HepG2 (cell line): ENCODE results near the gene FAM131C. TPM values are rescaled to one million over a fixed set of nuclear protein-coding genes. Genes with fewer than 3 reads are reported as not detected.
A peak's percentile ranks its signal among the peaks of the same experiment; 100 is the strongest.

Experiments
- ATAC-seq: fragments of 200-7000 bp; cut with Tn5 transposase; 3 replicates; pipeline ENCODE4 v1.9.1; 2020; ENCODE audit warnings: mild to moderate bottlenecking, moderate library complexity
- BruUV-seq: library from RNA; stranded (reverse); fragments of 400-500 nt; replicated peaks from 2 replicates; lab custom pipeline; 2021; lab: Mats Ljungman, UMichigan
- CTCF ChIA-PET: fragments of 300-600 bp; formaldehyde crosslinking; extraction: SDS; loops from one replicate; lab custom pipeline; 2021; ENCODE audit warnings: low total read pairs, inconsistent platforms, low intra/inter-chr PET ratio; lab: Yijun Ruan, JAX
- POLR2A ChIA-PET: fragments of 350-600 bp; sonication (Branson Sonifier 250); formaldehyde crosslinking; loops from one replicate; lab custom pipeline; 2020; ENCODE audit warnings: antibody characterized with exemption, inconsistent platforms; lab: Yijun Ruan, JAX
- DNase-seq: peaks from one replicate; pipeline ENCODE4 v3.0.0-alpha.2; 2015; ENCODE audit warnings: low spot score
- FAIRE-seq: peaks from 3 replicates; lab custom pipeline; 2011; peaks lifted over from hg19 to GRCh38; lab: Jason Lieb, UNC
- H2AFZ ChIP-seq: one replicate; pipeline ENCODE4 v1.6.1; 2011; ENCODE audit warnings: low read length, inconsistent platforms
- H3K27ac ChIP-seq: fragments of 300-600 bp; 3 replicates; pipeline ENCODE4 v1.8.0; 2011; ENCODE audit warnings: mixed run types, mild to moderate bottlenecking, mixed read lengths, low read length, inconsistent platforms; ENCODE audit not compliant: insufficient read depth; ENCODE audit errors: extremely low read length
- H3K27me3 ChIP-seq, 2 experiments: fragments of 200-600 bp in 1 of 2; 2 replicates in 1 of 2; 3 replicates in 1 of 2; pipeline versions ENCODE4 v1.6.0 to v1.8.0; 2011; ENCODE audit warnings: low read length in 2 of 2, mild to moderate bottlenecking in 2 of 2, moderate library complexity in 2 of 2, inconsistent platforms in 1 of 2; ENCODE audit not compliant: insufficient read depth in 2 of 2, control insufficient read depth in 1 of 2
- H3K36me3 ChIP-seq, 2 experiments: fragments of 200-600 bp in 1 of 2; replicated peaks in 1 of 2; 2 replicates in 1 of 2; 3 replicates in 1 of 2; pipeline versions ENCODE4 v1.5.1 to v1.8.0; 2011; ENCODE audit warnings: low read length in 2 of 2, inconsistent platforms in 1 of 2; ENCODE audit not compliant: insufficient read depth in 2 of 2, control insufficient read depth in 1 of 2
- H3K4me1 ChIP-seq: 2 replicates; pipeline ENCODE4 v1.5.1; 2012; ENCODE audit warnings: low read length, inconsistent platforms; ENCODE audit not compliant: insufficient read depth
- H3K4me2 ChIP-seq: 2 replicates; pipeline ENCODE4 v1.6.0; 2011; ENCODE audit warnings: low read depth, low read length, inconsistent platforms
- H3K4me3 ChIP-seq, 3 experiments: fragments of 200-600 bp in 1 of 3; sonication (generic), shearing (Covaris generic) in 1 of 3; replicated peaks in 1 of 3; 2 replicates each; pipeline ENCODE4 v1.5.1; 2011 to 2016; ENCODE audit warnings: low read length in 3 of 3, inconsistent platforms in 2 of 3, low read depth in 2 of 3, mild to moderate bottlenecking in 2 of 3, control low read depth in 1 of 3, mixed read lengths in 1 of 3; ENCODE audit not compliant: insufficient read depth in 1 of 3
- H3K79me2 ChIP-seq: one replicate; pipeline ENCODE4 v1.6.1; 2011; ENCODE audit warnings: low read length, inconsistent platforms; ENCODE audit not compliant: insufficient read depth
- H3K9ac ChIP-seq: 2 replicates; pipeline ENCODE4 v1.6.0; 2011; ENCODE audit warnings: mild to moderate bottlenecking, low read depth, low read length, inconsistent platforms; ENCODE audit not compliant: insufficient read depth
- H3K9me3 ChIP-seq: 2 replicates; pipeline ENCODE4 v1.5.1; 2012; ENCODE audit warnings: mild to moderate bottlenecking, low read length
- H4K20me1 ChIP-seq: 2 replicates; pipeline ENCODE4 v1.6.0; 2011; ENCODE audit warnings: inconsistent platforms, mild to moderate bottlenecking, low read length, moderate library complexity; ENCODE audit not compliant: insufficient read depth
- CEBPG ChIP-seq: IDR thresholded peaks from 2 replicates; pipeline ENCODE4 v1.6.1; 2016
- DMTF1 ChIP-seq: sonication (generic); formaldehyde crosslinking; IDR thresholded peaks from 2 replicates; pipeline ENCODE4 v1.4.0; 2020; ENCODE audit warnings: mild to moderate bottlenecking, missing genetic modification reagents
- DNMT1 ChIP-seq: sonication (generic); formaldehyde crosslinking; IDR thresholded peaks from 2 replicates; pipeline ENCODE4 v1.5.1; 2020; ENCODE audit warnings: mild to moderate bottlenecking, missing genetic modification reagents
- ELF3 ChIP-seq: IDR thresholded peaks from 2 replicates; pipeline ENCODE4 v1.6.1; 2016; ENCODE audit warnings: missing genetic modification reagents, missing compliant biosample characterization
- KDM5A ChIP-seq: fragments of 200-600 bp; sonication (generic); IDR thresholded peaks from 2 replicates; pipeline ENCODE4 v1.7.0; 2018; ENCODE audit warnings: antibody characterized with exemption, mild to moderate bottlenecking, low read length, borderline replicate concordance
- NFE2L1 ChIP-seq: sonication (generic); formaldehyde crosslinking; IDR thresholded peaks from 2 replicates; pipeline ENCODE4 v1.4.0; 2020; ENCODE audit warnings: missing genetic modification reagents, mild to moderate bottlenecking, borderline replicate concordance
- NONO ChIP-seq, 2 experiments: fragments of 450-650 bp in 1 of 2; sonication (generic) in 1 of 2; formaldehyde crosslinking in 1 of 2; IDR thresholded peaks in 1 of 2; conservative IDR thresholded peaks in 1 of 2; 2 replicates each; pipeline versions ENCODE4 v1.6.1 to v1.8.0; 2017 to 2022; ENCODE audit warnings: mild to moderate bottlenecking in 1 of 2, missing genetic modification reagents in 1 of 2, moderate library complexity in 1 of 2
- PCBP1 ChIP-seq: fragments of 200-400 bp; formaldehyde crosslinking; IDR thresholded peaks from 2 replicates; pipeline ENCODE4 v1.6.1; 2017; ENCODE audit warnings: mild to moderate bottlenecking, low read depth, low read length, borderline replicate concordance
- SRSF1 ChIP-seq: fragments of 200-400 bp; formaldehyde crosslinking; optimal IDR thresholded peaks from 2 replicates; pipeline ENCODE3; 2017; ENCODE audit warnings: mild to moderate bottlenecking, low read depth, low read length, moderate library complexity
- U2AF2 ChIP-seq: fragments of 200-400 bp; formaldehyde crosslinking; IDR thresholded peaks from 2 replicates; pipeline ENCODE4 v1.6.1; 2017; ENCODE audit warnings: low read depth, mild to moderate bottlenecking, low read length
- ZEB1 ChIP-seq: IDR thresholded peaks from 2 replicates; pipeline ENCODE4 v1.6.1; 2012; ENCODE audit warnings: mild to moderate bottlenecking, low read depth, inconsistent platforms; ENCODE audit not compliant: insufficient replicate concordance
- ZMYM4 ChIP-seq: sonication (generic); formaldehyde crosslinking; IDR thresholded peaks from 2 replicates; pipeline ENCODE4 v1.8.1; 2023; ENCODE audit warnings: mild to moderate bottlenecking, missing genetic modification reagents
- WGBS: methylation state at CpG from one replicate; pipeline ENCODE4 v1.1.6; 2017; ENCODE audit warnings: low lambda C conversion rate; 5-methylcytosine and 5-hydroxymethylcytosine counted together
- in situ Hi-C: cut with HindIII; loops from 2 replicates; pipeline ENCODE4 v1.10.0; 2017; ENCODE audit warnings: low pct_unique_long_range_greater_than_20kb; ENCODE audit not compliant: extremely low pct_ligation_motif_present
- intact Hi-C: fragments of 100-400 bp; cut with micrococcal nuclease; formaldehyde crosslinking; loops from one replicate; pipeline ENCODE4 v1.10.0; 2022; ENCODE audit not compliant: unreplicated experiment
- polyA plus RNA-seq, 8 experiments: library from polyadenylated mRNA; depleted of rRNA in 3 of 8; stranded (reverse) in 7 of 8; unstranded in 1 of 8; fragments of >200 nt; fragmentation: Illumina TruSeq in 4 of 8; extraction: Trizol in 4 of 8; gene quantifications; 2 replicates each; pipeline versions ENCODE4 v1.2.1 to v1.2.3, GENCODE V29; 2011 to 2016; ENCODE audit warnings: low read depth in 4 of 8, missing spikeins in 1 of 8, mixed read lengths in 1 of 8; ENCODE audit not compliant: insufficient read depth in 1 of 8
- total RNA-seq, 5 experiments: library from RNA; depleted of rRNA; stranded (reverse); fragments of >200 nt; fragmentation: Illumina TruSeq; extraction: Trizol; gene quantifications; 2 replicates each; pipeline ENCODE4 v1.2.3, GENCODE V29; 2016; ENCODE audit warnings: low read depth in 1 of 5

Gene FAM131C
- total and polyA plus RNA-seq, 2 of the 13 experiments (the other 11 are each of a cell fraction or from before 2014, with no cell fraction given): 0.07 TPM; not detected in 1

DNA sequence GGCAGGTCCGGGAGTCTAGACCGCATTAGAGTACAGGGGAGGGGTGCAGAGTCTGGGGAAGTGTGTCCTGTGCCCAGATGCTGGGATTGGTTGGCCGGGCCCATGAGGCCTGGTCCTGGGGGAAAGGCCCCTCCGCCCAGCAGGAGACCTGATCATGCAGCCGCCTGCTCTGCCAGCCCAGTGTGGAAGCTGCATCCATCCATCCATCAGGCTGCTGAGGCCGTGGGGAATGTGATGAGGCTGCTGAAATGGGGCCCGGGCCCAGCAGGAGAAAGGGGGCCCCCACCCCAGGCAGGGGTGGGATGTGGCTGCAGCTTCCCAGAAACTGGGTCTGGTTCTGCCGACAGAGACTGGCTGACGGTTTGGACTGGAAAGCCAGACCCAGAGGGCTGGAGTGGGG is 45.3 kb upstream of the FAM131C start:
- 8% methylated on average over 2 of the region's 9 CpGs for WGBS
- CTCF ChIA-PET: no interaction called here

More for the DNA sequence above, 45.3 kb upstream of the FAM131C start:
- Histone ChIP-seq H3K9me3 (no peaks in the 10 kb centered on the region), H3K36me3 (no peaks in the 10 kb centered on the region; a peak in 2 of 5 replicates), H3K4me3 (peak overlapping the region in 1 of 3 experiments; percentile 14; a peak in 1 of 6 replicates), H3K27ac (no peak overlapping the region), H3K27me3 (peaks cover 0 to 3% of the 10 kb centered on the region in 2 experiments; a peak in 1 of 5 replicates), H3K9ac (no peak overlapping the region), H2AFZ (no peak overlapping the region), H3K4me2 (peak overlapping the region; percentile 51), H3K79me2 (no peaks in the 10 kb centered on the region), H4K20me1 (peaks cover 9% of the 10 kb centered on the region; the same call in 1 of the 2 replicates), H3K4me1 (peaks cover 93% of the 10 kb centered on the region)
- ATAC-seq: peak; percentile 4; the same call in 2 of the 3 replicates
- in situ Hi-C loops (loop anchor here (5.0 kb wide), 1 partner anchor 36 kb away; no protein-coding TSS in a partner anchor), intact Hi-C loops (no loop called here)
- no peak for DNase-seq
- TF ChIP-seq CEBPG (CRISPR knock-in tag) (no peak), DNMT1 (CRISPR knock-in tag) (no peak), DMTF1 (CRISPR knock-in tag) (no peak), ELF3 (no peak), U2AF2 (no peak), NFE2L1 (CRISPR knock-in tag) (no peak), PCBP1 (no peak), ZEB1 (no peak), ZMYM4 (no peak), NONO (IDR thresholded peaks at IDR 0.05) (no peak), NONO (CRISPR knock-in tag; conservative IDR thresholded peaks at IDR 0.05) (no peak), SRSF1 (no peak), KDM5A (no peak)
- POLR2A ChIA-PET: no interaction called here
- no peak for FAIRE-seq
- BruUV-seq: no TSS peak
